ENCODE results near the gene RERG. TPM values are rescaled to one million over a fixed set of nuclear protein-coding genes. Genes with fewer than 3 reads are reported as not detected.

RERG gene
- total and polyA plus RNA-seq, 2 experiments from 2014 or later, result 1.1 to 1.5 TPM

GRCh38 chr12:15179672-15180071, 41.5 kb downstream of the RERG start (continued):
- TF ChIP-seq ZNF462 (CRISPR knock-in tag; IDR thresholded peaks at IDR 0.05), result no peak
- no peak for TF ChIP-seq ZNF114 (CRISPR knock-in tag; IDR thresholded peaks at IDR 0.05)
- no peak for TF ChIP-seq CREB1 (CRISPR knock-in tag; IDR thresholded peaks at IDR 0.05; ENCODE audit: low read depth)
- TF ChIP-seq NANOG (IDR thresholded peaks at IDR 0.05; ENCODE audit: borderline replicate concordance), result no peak
- no peak for TF ChIP-seq EZH2 (IDR thresholded peaks at IDR 0.05; ENCODE audit: low read depth, unreplicated experiment)
- TF ChIP-seq ETS1 (IDR thresholded peaks at IDR 0.05), result no peak

GRCh38 chr12:15173142-15173541, 48.1 kb downstream of the RERG start:
- Histone ChIP-seq H3K4me3 (no peak overlapping the region), H3K4me1 (ENCODE audit: insufficient read depth) (no peaks in the 10 kb centered on the region), H3K4me2 (no peak overlapping the region), H3F3A (replicated peaks; ENCODE audit: low read depth) (no peaks in the 10 kb centered on the region), H3K27me3 (ENCODE audit: insufficient read depth) (no peaks in the 10 kb centered on the region), H4K20me1 (replicated peaks; ENCODE audit: insufficient read depth) (no peaks in the 10 kb centered on the region), H3K36me3 (ENCODE audit: insufficient read depth) (no peaks in the 10 kb centered on the region), H3K27ac (ENCODE audit: low read depth) (no peak overlapping the region), H3K9me2 (ENCODE audit: insufficient read depth) (no peaks in the 10 kb centered on the region), H3K79me2 (replicated peaks; ENCODE audit: insufficient read depth) (no peaks in the 10 kb centered on the region), H2AFZ (no peak overlapping the region)
- no peaks in the 10 kb centered on the region for H3K36me3 Mint-ChIP-seq (ENCODE audit: low read depth)
- no peaks in the 10 kb centered on the region for H3K9me3 Mint-ChIP-seq
- no peak for ATAC-seq
- no peak for DNase-seq (ENCODE audit: low spot score)
- H3K27me3 Mint-ChIP-seq (ENCODE audit: insufficient read depth, low read depth, poor library complexity), result no peaks in the 10 kb centered on the region
- no peak overlapping the region for H3K4me3 Mint-ChIP-seq
- H3K4me1 Mint-ChIP-seq, result peaks cover 6% of the 10 kb centered on the region; the same call in 2 of the 3 replicates
- no peak overlapping the region for H3K27ac Mint-ChIP-seq
- TF ChIP-seq EZH2 (IDR thresholded peaks at IDR 0.05; ENCODE audit: low read depth, unreplicated experiment) (no peak), ZNF462 (CRISPR knock-in tag; IDR thresholded peaks at IDR 0.05) (no peak), CTCF (conservative IDR thresholded peaks at IDR 0.05; ENCODE audit: low read depth in 2 of 2) (no peak)
